ENCODE results near the gene RABL6.
"Not testable (repeated sequence)": the region's sequence is repeated elsewhere in the genome, so short reads cannot be mapped to it uniquely, and the experiment has no call there.

RABL6 gene

GRCh38 chr9:136807281-136808074 is at the start of gene RABL6:
TSS of gene RABL6 (plus strand) at chr9:136807948. CDS start at chr9:136808197, 249 bp downstream.
- DNase-seq (ENCODE audit: low read depth), result peak; percentile 75

- DNase-seq (ENCODE audit: low read depth), result no peak
Observed at GRCh38 chr9:136759001-136759400, 48.7 kb upstream of the RABL6 start.

GRCh38 chr9:136759436-136760325 is 48.1 kb upstream of the RABL6 start:
- no peak for DNase-seq (ENCODE audit: low read depth)

GRCh38 chr9:136760424-136760823 is 47.3 kb upstream of the RABL6 start:
- no peak for DNase-seq (ENCODE audit: low read depth)

GRCh38 chr9:136760834-136761544 is 46.8 kb upstream of the RABL6 start:
- DNase-seq (ENCODE audit: low read depth), result not testable (repeated sequence)

- no peak for DNase-seq (ENCODE audit: low read depth)
Observed at GRCh38 chr9:136761545-136761981, 46.2 kb upstream of the RABL6 start.

- no peak for DNase-seq (ENCODE audit: low read depth)
Observed at GRCh38 chr9:136762221-136762691, 45.5 kb upstream of the RABL6 start.

GRCh38 chr9:136762915-136763648 is 44.7 kb upstream of the RABL6 start:
- DNase-seq (ENCODE audit: low read depth), result peak; percentile 46

- DNase-seq (ENCODE audit: low read depth), result no peak
Observed at GRCh38 chr9:136763649-136764035, 44.1 kb upstream of the RABL6 start.

GRCh38 chr9:136764301-136764891 is 43.4 kb upstream of the RABL6 start, which contains the start of gene LCN15:
TSS of gene LCN15 (minus strand) at chr9:136764518. CDS start at chr9:136764488, 30 bp downstream.
- DNase-seq (ENCODE audit: low read depth), result no peak

- no peak for DNase-seq (ENCODE audit: low read depth)
Observed at GRCh38 chr9:136765041-136765440, 42.7 kb upstream of the RABL6 start.

- DNase-seq (ENCODE audit: low read depth), result not testable (repeated sequence)
Observed at GRCh38 chr9:136765745-136766409, 41.9 kb upstream of the RABL6 start.

- DNase-seq (ENCODE audit: low read depth), result not testable (repeated sequence)
Observed at GRCh38 chr9:136766410-136767120, 41.2 kb upstream of the RABL6 start.

GRCh38 chr9:136769710-136770191 is 38.0 kb upstream of the RABL6 start:
- no peak for DNase-seq (ENCODE audit: low read depth)

GRCh38 chr9:136771907-136772415 is 35.8 kb upstream of the RABL6 start:
- DNase-seq (ENCODE audit: low read depth), result no peak

GRCh38 chr9:136773386-136774044 is 34.2 kb upstream of the RABL6 start:
- no peak for DNase-seq (ENCODE audit: low read depth)

GRCh38 chr9:136774416-136775045 is 33.2 kb upstream of the RABL6 start:
- no peak for DNase-seq (ENCODE audit: low read depth)

GRCh38 chr9:136775191-136775590 is 32.6 kb upstream of the RABL6 start:
- no peak for DNase-seq (ENCODE audit: low read depth)
